Skeletal muscle tissue (tissue), 4 donors: ENCODE results near the gene ADCY6. TPM values are rescaled to one million over a fixed set of nuclear protein-coding genes. Genes with fewer than 3 reads are reported as not detected.

ENCODE experiments used
- H3K27ac ChIP-seq: one replicate; pipeline ENCODE4 v1.7.0; 2013; ENCODE audit warnings: mild to moderate bottlenecking, low read depth, low read length, inconsistent platforms
- H3K27me3 ChIP-seq, 3 donors: one replicate each; pipeline ENCODE4 v1.7.0; 2013; ENCODE audit warnings: low read length in 3 of 3; ENCODE audit not compliant: control insufficient read depth in 3 of 3, insufficient read depth in 3 of 3
- H3K36me3 ChIP-seq, 3 donors: one replicate each; pipeline ENCODE4 v1.7.0; 2013; ENCODE audit warnings: low read length in 3 of 3; ENCODE audit not compliant: control insufficient read depth in 3 of 3, insufficient read depth in 3 of 3
- H3K4me1 ChIP-seq, 3 donors: one replicate each; pipeline ENCODE4 v1.7.0; 2013; ENCODE audit warnings: low read length in 3 of 3, mild to moderate bottlenecking in 3 of 3; ENCODE audit not compliant: control insufficient read depth in 3 of 3, insufficient read depth in 3 of 3
- H3K4me3 ChIP-seq, 3 donors: one replicate each; pipeline ENCODE4 v1.7.0; 2013; ENCODE audit warnings: low read length in 3 of 3
- H3K9ac ChIP-seq, 3 donors: one replicate each; pipeline ENCODE4 v1.7.0; 2013; ENCODE audit warnings: low read length in 3 of 3, mild to moderate bottlenecking in 3 of 3, moderate library complexity in 2 of 3, low read depth in 1 of 3
- H3K9me3 ChIP-seq, 3 donors: one replicate each; pipeline ENCODE4 v1.7.0; 2013; ENCODE audit warnings: low read length in 3 of 3; ENCODE audit not compliant: control insufficient read depth in 3 of 3
- total RNA-seq: library from RNA; depleted of rRNA; stranded (reverse); fragments of >200 nt; gene quantifications from one replicate; pipeline ENCODE4 v1.2.3, GENCODE V29; 2014
- donor health status: Osteomylitis.

Gene ADCY6
- total RNA-seq, 1 donor from 2014 or later, result 37.6 TPM

DNA sequence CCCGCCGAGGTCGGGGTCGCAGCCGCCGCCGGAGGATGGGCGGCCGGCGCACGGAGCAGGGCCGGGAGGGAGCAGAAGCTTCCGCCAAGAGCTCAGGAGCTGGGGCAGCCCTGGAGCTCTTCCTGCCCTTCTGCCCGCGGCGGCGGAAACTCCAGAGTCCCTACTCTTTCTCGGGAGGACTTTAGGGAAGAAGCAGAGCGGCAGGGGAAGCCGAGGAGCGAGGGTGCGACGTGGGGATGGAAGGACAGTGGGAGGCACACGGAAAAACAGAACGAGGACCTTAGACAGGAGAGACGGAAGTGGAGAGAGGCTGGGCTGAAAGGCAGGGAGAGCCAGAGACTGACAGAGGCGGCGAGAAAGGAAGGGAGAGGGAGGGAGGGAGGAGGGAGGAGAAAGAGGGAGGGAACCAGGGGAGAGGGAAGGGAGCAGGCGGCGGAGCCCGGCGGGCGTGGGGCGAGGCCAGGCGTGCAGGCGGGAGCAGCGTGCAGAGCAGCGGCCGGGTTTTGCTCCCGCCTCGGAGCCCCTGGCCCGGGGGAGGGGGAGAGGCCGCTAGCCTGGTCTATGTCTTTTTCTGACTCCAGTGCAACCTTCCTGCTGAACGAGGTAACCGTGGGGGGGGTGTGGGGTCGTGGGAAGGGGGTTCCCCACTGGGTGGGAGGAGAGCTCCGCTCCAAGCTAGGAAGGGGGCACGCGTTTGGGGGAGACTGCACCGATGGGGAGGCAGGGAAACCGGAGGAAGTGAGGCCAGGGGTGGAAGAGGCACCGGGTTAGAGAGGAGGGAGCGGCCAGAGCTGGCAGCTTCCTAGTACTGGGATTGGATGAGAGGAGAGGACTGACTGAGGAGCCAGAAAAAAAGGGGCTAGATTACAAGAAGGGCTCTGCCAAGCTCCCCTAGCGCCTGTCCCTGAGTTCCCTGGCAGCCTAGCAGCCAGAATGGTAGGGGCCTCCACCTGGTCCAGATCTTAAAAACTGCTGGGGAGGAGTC lies 26.5 kb upstream of the ADCY6 start:
- peak overlapping the region; percentile 64 for H3K27ac ChIP-seq
- H3K9me3 ChIP-seq, result no peaks in the 10 kb centered on the region
- peak overlapping the region; percentile 87 to 89 (median 88) for H3K4me3 ChIP-seq
- peaks cover 19 to 60% (median 29%) of the 10 kb centered on the region in 3 donors for H3K4me1 ChIP-seq
- H3K36me3 ChIP-seq, result no peaks in the 10 kb centered on the region
- H3K9ac ChIP-seq, result peak overlapping the region; percentile 81 to 83 (median 81)
- H3K27me3 ChIP-seq, result peaks cover 3 to 27% (median 18%) of the 10 kb centered on the region in 3 donors

DNA sequence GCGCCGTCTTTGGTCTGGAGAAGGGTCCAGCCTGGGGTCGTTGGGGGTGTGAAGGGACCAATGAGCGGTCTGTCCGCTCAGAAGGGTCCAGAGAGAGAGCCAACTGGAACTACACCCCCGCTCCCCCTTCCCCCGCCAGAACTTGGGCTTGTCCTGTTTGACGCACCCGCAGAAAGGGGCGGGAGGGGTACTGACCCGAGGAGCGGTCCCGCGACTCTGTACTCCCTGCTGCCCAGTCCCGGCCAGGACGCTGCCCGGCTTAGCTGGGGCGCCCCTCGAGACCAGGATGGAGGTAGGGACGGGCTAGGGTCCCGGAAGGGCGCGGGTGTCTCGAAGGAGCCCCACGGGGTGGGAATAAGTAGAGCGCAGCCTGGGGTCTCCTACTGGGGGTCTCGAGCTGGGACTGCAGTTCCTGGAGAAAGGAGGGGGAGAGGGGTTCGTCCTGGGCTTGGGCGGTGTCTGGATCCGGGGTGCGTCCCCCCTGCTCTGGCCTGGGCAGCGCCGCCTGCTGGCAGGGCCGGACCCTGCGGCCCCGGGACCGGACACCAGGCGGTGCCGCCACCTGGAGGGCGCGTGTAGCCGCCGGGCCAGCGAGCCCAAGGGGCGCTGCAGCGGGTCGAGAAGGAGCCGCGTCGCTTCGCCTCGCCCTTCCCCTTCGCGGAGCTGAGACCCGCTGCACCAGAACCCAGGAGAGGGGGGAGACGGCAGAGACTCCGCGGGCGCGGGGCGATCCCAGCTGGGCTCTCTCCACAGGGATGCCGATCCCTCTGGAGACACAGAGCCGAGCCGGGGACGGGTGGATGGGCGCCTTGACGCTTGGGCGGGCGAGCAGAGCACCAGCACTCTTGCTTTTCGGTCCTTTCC lies 25.6 kb upstream of the ADCY6 start:
- peak overlapping the region; percentile 64 for H3K27ac ChIP-seq
- peaks cover 3 to 18% (median 18%) of the 10 kb centered on the region in 3 donors for H3K27me3 ChIP-seq
- peak overlapping the region; percentile 81 to 83 (median 81) for H3K9ac ChIP-seq
- H3K4me3 ChIP-seq, result peak overlapping the region; percentile 87 to 89 (median 88)
- no peaks in the 10 kb centered on the region for H3K36me3 ChIP-seq
- H3K4me1 ChIP-seq, result peaks cover 19 to 60% (median 29%) of the 10 kb centered on the region in 3 donors
- H3K9me3 ChIP-seq, result no peaks in the 10 kb centered on the region

DNA sequence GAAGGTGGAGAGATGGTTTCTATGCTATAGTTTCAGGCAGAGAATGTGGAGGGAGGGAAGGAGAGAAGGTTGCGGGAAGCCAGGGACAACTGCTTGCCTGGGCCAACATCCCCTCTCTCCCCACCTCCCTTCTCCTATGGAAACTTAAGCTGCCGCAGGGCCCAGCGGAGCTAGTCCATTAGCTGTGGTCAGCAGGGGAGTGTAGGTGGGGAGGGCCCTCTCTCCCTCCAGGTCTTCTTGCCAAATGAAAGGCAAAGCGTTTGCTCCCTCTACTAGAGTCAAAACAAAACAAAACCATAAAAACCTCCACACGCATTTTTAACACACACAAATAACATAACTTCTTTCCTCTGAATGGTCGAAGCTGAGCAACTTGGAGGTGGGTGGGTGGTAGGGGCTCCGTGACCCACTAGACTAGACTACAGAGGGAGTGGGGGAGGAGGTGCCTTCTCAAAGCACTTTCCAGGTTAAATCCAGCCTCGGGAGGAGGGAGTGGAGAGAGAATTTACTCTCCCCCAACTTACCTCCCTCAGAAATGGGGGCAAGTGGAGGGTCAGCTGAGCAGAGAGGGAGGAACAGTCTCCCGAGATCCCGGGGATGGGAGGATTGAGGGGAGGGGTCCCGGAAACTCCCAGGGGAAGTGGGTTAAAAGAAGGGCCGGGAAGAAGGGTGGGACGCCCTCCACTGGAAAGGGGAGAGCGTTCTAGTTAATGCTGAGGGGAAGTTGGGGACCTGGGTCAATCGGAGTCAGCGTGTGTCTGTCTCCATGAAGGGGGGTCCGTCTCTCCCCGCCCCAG lies 24.8 kb upstream of the ADCY6 start:
- Histone ChIP-seq H3K9ac (peak overlapping the region; percentile 57 to 81 (median 81)), H3K27me3 (peaks cover 3 to 13% (median 10%) of the 10 kb centered on the region in 3 donors), H3K4me3 (peak overlapping the region; percentile 87 to 89 (median 88)), H3K27ac (peak overlapping the region; percentile 64), H3K4me1 (peaks cover 19 to 52% (median 25%) of the 10 kb centered on the region in 3 donors), H3K9me3 (no peaks in the 10 kb centered on the region), H3K36me3 (no peaks in the 10 kb centered on the region)

DNA sequence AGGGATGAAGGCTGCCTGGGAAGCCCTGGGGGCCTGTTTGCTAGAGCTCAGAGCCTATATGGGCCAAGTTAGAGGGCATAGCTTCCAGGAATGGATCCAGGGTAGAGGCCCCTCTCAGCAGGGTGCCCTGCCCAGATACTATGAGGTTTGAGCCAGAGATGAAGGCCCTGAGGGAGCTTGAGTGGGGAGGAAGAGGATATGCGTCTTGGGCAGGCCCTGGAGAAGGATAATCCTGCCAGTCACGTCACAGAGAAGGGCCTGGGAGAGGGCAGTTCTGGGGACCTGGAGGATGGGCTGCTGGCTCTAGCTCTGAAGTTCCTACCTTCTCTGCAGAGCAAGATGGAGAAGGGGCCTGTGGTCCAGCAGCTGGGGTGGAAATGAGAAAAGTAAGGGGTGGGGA lies 23.5 kb upstream of the ADCY6 start:
- Histone ChIP-seq H3K9me3 (no peaks in the 10 kb centered on the region), H3K4me3 (no peak overlapping the region), H3K4me1 (peaks cover 14 to 43% (median 19%) of the 10 kb centered on the region in 3 donors), H3K9ac (no peak overlapping the region), H3K36me3 (no peaks in the 10 kb centered on the region), H3K27ac (no peak overlapping the region), H3K27me3 (peaks cover 0 to 6% (median under 1%) of the 10 kb centered on the region in 3 donors)

DNA sequence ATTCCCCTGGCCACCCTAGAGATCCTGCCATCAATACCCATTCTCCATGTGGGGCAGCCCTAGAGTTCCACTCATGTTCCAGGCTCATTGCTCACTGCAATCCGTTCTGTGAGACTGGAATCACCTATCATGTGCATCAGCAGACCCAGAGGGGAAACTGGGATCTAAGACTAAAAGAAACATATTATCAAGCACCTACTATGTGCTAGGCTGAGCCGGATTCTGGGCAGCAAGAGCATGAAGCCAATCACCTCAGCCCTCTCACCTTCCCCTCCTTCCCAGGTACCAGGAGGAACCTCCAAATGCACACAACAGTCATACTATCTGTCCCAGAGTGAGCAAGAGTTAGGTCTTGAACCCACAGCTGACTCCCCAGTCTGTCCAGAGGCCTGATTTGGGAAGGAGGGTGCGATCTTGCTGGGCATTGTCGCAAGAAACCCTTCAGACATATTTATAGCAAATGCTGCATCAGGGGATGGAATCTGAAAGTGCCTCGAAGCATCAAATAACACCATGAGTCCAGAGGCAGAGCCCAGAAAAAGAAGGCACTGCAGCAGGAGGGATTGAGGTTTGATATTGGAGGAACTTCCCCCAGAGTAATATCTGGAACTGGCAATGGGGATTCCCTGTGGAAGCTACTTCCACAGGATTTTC lies 22.7 kb upstream of the ADCY6 start:
- Histone ChIP-seq H3K27me3 (peaks cover 0 to under 1% (median 0%) of the 10 kb centered on the region in 3 donors), H3K36me3 (no peaks in the 10 kb centered on the region), H3K4me1 (peaks cover 14 to 38% (median 19%) of the 10 kb centered on the region in 3 donors), H3K9ac (no peak overlapping the region), H3K9me3 (no peaks in the 10 kb centered on the region), H3K4me3 (no peak overlapping the region), H3K27ac (no peak overlapping the region)

DNA sequence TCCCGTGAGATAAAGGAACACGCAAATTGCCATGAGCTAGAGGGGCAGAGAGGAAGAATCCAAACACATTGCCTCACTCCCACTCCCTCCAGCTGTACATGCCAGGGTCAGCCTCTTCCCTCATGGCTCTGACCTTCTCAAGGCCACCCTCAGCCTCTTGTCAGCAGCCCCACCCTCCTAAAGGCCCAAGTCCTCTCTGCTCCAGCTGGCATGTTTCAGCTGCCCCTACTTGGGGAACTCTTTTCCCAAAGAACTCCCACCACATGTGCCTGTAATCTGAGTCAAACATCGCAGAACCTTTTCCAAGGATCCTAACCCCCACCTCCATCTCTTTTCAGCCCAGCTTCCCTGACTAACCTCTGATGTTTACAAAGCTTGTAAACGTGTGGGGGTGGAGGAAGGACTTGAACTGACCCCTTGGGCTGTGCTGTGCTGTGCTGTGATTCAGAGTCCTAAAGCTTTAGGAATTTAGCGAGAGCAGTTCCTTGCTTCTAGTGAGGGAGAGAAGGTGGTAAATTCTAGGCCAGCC lies 22.1 kb upstream of the ADCY6 start:
- Histone ChIP-seq H3K4me1 (peaks cover 11 to 32% (median 18%) of the 10 kb centered on the region in 3 donors), H3K9ac (no peak overlapping the region), H3K27me3 (no peaks in the 10 kb centered on the region), H3K27ac (no peak overlapping the region), H3K9me3 (no peaks in the 10 kb centered on the region), H3K4me3 (no peak overlapping the region), H3K36me3 (no peaks in the 10 kb centered on the region)

DNA sequence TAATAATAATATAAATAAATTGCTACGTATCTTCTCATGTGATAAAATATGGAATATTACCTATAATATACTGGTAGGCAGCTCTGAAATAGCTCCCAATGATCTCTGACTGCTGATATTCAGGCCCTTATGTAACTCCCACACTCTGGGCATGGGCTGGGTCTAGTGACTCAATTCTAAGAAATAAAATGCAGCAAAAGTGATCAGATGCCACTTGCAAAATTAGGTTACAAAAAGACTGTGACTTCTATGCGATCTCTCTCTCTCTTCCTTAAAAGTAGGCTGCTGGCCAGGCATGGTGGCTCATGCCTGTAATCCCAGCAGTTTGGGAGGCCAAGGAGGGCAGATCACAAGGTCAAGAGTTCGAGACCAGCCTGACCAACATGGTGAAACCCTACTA lies 19.1 kb upstream of the ADCY6 start:
- Histone ChIP-seq H3K36me3 (no peaks in the 10 kb centered on the region), H3K27ac (no peak overlapping the region), H3K9me3 (no peaks in the 10 kb centered on the region), H3K4me3 (no peak overlapping the region), H3K9ac (no peak overlapping the region), H3K27me3 (no peaks in the 10 kb centered on the region), H3K4me1 (peaks cover 0 to 14% (median 4%) of the 10 kb centered on the region in 3 donors)

DNA sequence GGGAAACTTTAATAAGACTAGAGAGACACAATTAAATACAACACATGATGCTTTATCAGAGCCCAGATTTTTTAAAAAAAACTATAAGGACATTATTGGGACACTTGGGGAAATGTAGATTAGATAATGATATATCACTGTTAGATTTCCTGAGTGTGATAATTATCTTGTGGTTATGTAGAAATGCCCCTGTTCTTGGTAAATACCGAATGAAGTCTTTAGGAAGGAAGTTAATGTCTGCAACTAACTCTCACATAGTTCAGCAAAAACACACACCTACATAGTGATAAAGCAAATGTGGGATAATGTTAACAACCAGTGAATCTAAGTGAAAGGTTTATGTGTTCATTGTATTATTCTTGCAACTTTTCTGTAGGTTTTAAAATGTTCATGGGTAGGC lies 14.8 kb upstream of the ADCY6 start:
- Histone ChIP-seq H3K36me3 (no peaks in the 10 kb centered on the region), H3K27ac (no peak overlapping the region), H3K4me1 (no peaks in the 10 kb centered on the region), H3K4me3 (no peak overlapping the region), H3K9ac (no peak overlapping the region), H3K9me3 (no peaks in the 10 kb centered on the region), H3K27me3 (peaks cover 3 to 14% (median 10%) of the 10 kb centered on the region in 3 donors)

DNA sequence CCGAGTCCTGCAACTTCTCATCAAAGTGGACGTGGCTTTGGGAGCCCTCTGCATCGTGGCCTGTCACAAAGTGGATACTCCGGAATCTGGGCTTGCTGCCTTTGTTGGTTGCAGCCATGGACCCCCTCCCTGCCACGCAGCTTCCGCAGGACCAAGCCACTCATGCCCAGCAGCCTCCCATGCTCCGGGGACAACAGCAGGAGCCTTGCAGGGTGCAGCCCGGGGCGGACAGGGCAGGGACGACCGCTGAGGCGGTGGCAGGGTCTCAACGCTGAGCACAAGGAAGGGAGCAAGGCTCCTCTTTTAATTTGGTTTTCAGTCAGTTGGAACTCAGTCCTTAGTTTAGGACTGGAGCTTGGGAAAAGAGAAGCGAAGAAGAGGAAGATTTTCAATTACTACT lies 12.1 kb upstream of the ADCY6 start:
- Histone ChIP-seq H3K27ac (no peak overlapping the region), H3K36me3 (no peaks in the 10 kb centered on the region), H3K4me1 (no peaks in the 10 kb centered on the region), H3K9me3 (no peaks in the 10 kb centered on the region), H3K9ac (no peak overlapping the region), H3K27me3 (peaks cover 3 to 14% (median 10%) of the 10 kb centered on the region in 3 donors), H3K4me3 (no peak overlapping the region)
